ENCODE results near the gene ZNF512.

- TF ChIP-seq CTCF (IDR thresholded peaks at IDR 0.05) (no peak), POLR2AphosphoS5 (IDR thresholded peaks at IDR 0.05) (no peak), POLR2A (IDR thresholded peaks at IDR 0.05) (peak; percentile 1)
Observed at GRCh38 chr2:27664154-27664574, 81.3 kb downstream of the ZNF512 start.
